Activated CD4-positive, alpha-beta memory T cell treated with anti-CD3 and anti-CD28 coated beads for 36 hours (primary cell): Measurements from ENCODE around the gene GIN1. TPM values are rescaled to one million over a fixed set of nuclear protein-coding genes. Genes with fewer than 3 reads are reported as not detected.
A peak's percentile ranks its signal among the peaks of the same experiment; 100 is the strongest.

Source experiments
- CTCF ChIA-PET: fragments of 350-600 bp; sonication (Branson Sonifier 250); formaldehyde crosslinking; loops from one replicate; lab custom pipeline; 2021; ENCODE audit warnings: antibody characterized with exemption, inconsistent platforms; lab: Charles Lee
- POLR2A ChIA-PET: fragments of 350-600 bp; sonication (Branson Sonifier 250); formaldehyde crosslinking; loops from one replicate; lab custom pipeline; 2021; ENCODE audit warnings: antibody characterized with exemption; lab: Charles Lee
- DNase-seq: peaks from one replicate; pipeline ENCODE4 v3.0.0-alpha.2; 2020
- H3K27ac Mint-ChIP-seq: one replicate; pipeline ENCODE4 v1.8.0; 2021; ENCODE audit warnings: mixed read lengths
- H3K27me3 Mint-ChIP-seq: one replicate; pipeline ENCODE4 v1.8.0; 2021; ENCODE audit warnings: mixed read lengths
- H3K36me3 Mint-ChIP-seq: one replicate; pipeline ENCODE4 v1.8.0; 2021; ENCODE audit warnings: mixed read lengths
- H3K4me1 Mint-ChIP-seq: one replicate; pipeline ENCODE4 v1.8.0; 2021; ENCODE audit warnings: low read depth, mixed read lengths
- H3K4me3 Mint-ChIP-seq: one replicate; pipeline ENCODE4 v1.8.0; 2021; ENCODE audit warnings: mild to moderate bottlenecking, mixed read lengths
- H3K9me3 Mint-ChIP-seq: one replicate; pipeline ENCODE4 v1.8.0; 2021; ENCODE audit warnings: mixed read lengths
- intact Hi-C: fragments of 100-400 bp; cut with micrococcal nuclease; formaldehyde crosslinking; loops from one replicate; pipeline ENCODE4 v1.15.1; 2023
- total RNA-seq, 2 experiments: library from RNA; stranded (reverse); gene quantifications; one replicate each; pipeline ENCODE4 v1.2.3, GENCODE V29; 2021

Gene GIN1
- total RNA-seq, 2 experiments from 2014 or later = 9.7 to 10.7 TPM

DNA sequence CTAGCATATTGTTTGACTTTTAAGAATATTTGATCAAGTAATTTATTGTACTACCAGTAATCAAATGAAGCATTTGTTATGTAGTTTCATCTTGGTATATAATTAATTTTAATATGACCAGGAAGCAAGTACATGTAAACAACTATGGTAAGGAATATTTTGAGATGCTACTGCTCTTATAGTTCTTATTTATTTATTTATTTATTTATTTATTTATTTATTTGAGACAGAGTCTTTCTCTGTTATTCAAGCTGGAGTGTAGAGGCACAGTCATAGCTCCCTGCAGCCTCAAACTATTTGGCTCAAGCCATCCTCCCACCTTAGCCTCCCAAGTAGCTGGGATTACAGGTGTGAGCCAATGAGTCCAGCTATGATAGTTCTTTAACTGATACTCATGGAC is 8.3 kb upstream of the GIN1 start:
- Mint-ChIP-seq H3K4me3 (no peak overlapping the region), H3K36me3 (peaks cover 9% of the 10 kb centered on the region), H3K27ac (no peak overlapping the region), H3K9me3 (no peaks in the 10 kb centered on the region), H3K4me1 (peaks cover 23% of the 10 kb centered on the region), H3K27me3 (no peaks in the 10 kb centered on the region)
- POLR2A ChIA-PET = interaction anchor here (1.5 kb wide), 1 partner anchor 9 kb away, joined by 4 read pairs; the partner anchor contains the start of genes GIN1 and PPIP5K2
- intact Hi-C loops = no loop called here
- CTCF ChIA-PET = interaction anchor here (1.0 to 1.6 kb wide), 2 partner anchors 8 to 11 kb away, joined by 3 to 6 read pairs; partner anchors contain the start of genes GIN1 and PPIP5K2
- no peak for DNase-seq

DNA sequence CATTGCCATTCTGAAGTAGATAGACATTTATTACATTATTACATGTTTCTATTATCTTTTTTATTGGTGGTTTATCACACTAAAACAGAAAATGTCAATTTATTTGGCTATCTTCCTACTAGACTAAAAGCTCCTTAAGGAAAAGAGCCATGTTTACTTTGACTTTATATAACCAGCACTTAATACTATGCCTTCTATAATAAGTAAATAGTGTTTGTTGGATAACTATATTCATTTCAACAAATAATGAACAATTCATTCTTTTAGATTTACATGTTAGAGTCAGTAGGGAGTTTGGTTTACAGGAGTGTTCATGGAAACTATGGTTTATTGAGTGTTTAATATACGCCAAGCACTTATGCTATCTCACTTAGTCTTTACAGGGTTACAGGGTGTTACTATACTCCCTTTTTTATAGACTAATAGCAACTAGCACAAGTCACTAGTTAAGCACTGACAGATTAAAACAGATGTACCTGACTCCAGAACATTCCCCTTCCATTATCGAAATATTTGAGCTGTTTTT is 7.4 kb upstream of the GIN1 start:
- H3K27ac Mint-ChIP-seq = no peak overlapping the region

DNA sequence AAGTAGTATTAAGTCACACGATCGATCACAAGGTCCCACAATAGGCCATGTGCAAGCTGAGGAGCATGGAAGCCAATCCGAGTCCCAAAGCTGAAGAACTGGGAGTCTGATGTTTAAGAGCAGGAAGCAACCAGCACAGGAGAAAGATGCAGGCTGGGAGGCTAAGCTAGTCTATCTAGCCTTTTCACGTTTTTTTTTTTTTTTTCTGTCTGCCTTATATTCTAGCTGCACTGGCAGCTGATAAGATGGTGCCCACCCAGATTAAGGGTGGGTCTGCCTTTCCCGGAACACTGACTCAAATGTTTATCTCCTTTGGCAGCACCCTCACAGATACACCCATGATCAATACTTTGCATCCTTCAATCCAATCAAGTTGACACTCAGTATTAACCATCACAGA is 6.6 kb upstream of the GIN1 start:
- H3K36me3 Mint-ChIP-seq = peaks cover 12% of the 10 kb centered on the region
- CTCF ChIA-PET = interaction anchor here (0.7 kb wide), 1 partner anchor 13 kb away, joined by 3 read pairs; no protein-coding TSS in a partner anchor
- intact Hi-C loops = no loop called here
- no peak for DNase-seq
- no peak overlapping the region for H3K27ac Mint-ChIP-seq
- H3K4me1 Mint-ChIP-seq = peaks cover 34% of the 10 kb centered on the region
- H3K9me3 Mint-ChIP-seq = no peaks in the 10 kb centered on the region
- no peaks in the 10 kb centered on the region for H3K27me3 Mint-ChIP-seq
- H3K4me3 Mint-ChIP-seq = no peak overlapping the region
- POLR2A ChIA-PET = no interaction called here

More for the DNA sequence above, 7.4 kb upstream of the GIN1 start:
- no peaks in the 10 kb centered on the region for H3K9me3 Mint-ChIP-seq
- no peaks in the 10 kb centered on the region for H3K27me3 Mint-ChIP-seq
- DNase-seq = no peak
- H3K4me3 Mint-ChIP-seq = no peak overlapping the region
- CTCF ChIA-PET = interaction anchor here (0.7 to 1.6 kb wide), 2 partner anchors 12 kb away, joined by 3 to 6 read pairs; no protein-coding TSS in a partner anchor
- POLR2A ChIA-PET = no interaction called here
- H3K4me1 Mint-ChIP-seq = peaks cover 26% of the 10 kb centered on the region
- peaks cover 12% of the 10 kb centered on the region for H3K36me3 Mint-ChIP-seq
- intact Hi-C loops = no loop called here

DNA sequence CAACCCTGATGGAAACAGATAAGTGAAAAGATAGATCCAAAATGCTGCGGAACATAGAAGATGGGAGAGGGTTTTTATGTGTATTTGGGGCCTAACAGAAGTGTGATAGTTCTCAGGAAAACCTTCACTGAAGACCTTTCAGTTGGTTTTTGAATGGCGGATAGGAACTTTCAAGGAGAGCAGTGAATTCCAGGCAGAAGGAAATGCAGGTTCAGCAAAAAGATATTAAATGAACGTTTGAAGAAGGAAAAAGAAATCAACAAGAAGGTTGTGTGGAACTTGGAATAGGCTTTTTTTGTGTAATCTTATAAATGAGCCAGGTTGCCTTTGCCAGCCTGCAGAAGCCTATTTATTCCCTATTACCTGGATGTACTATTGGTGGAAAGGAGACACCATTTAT is 2.3 kb upstream of the GIN1 start:
- Mint-ChIP-seq H3K27ac (no peak overlapping the region), H3K9me3 (no peaks in the 10 kb centered on the region), H3K27me3 (no peaks in the 10 kb centered on the region), H3K4me3 (no peak overlapping the region), H3K4me1 (peaks cover 45% of the 10 kb centered on the region), H3K36me3 (peaks cover 6% of the 10 kb centered on the region)
- POLR2A ChIA-PET = no interaction called here
- intact Hi-C loops = no loop called here
- CTCF ChIA-PET = interaction anchor here (2.9 kb wide), 1 partner anchor 17 kb away, joined by 11 read pairs; no protein-coding TSS in a partner anchor
- DNase-seq = no peak

DNA sequence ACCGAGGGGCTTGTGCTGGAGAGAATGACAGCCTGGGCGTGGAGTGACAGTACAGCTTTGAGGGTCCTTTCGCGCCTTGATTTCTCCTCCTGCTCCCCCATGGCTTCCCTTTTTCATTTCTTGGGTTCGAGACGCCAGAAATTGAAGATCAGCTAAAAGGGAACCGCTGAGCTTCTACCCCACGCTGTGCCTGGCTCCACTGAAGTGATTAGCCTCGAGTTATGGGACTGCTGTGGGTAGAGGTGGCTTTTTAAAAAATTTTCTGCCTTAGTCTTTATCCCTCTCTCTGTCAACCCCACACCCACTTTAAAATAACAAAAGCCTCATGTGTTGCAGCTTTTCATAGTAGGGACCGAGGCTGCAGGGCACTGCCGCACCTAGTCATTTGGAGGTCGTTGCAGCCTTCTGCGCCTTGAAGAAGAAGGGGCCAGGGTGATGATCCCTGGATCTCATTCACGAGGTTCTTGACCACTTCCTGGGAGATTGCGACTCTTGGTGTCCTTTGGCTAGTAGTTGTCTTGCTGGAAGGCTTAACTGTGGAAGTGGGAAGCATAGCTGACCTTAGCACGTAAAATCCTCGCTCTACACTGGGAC is 766 bp upstream of the GIN1 start:
- Mint-ChIP-seq H3K4me1 (peaks cover 43% of the 10 kb centered on the region), H3K27me3 (no peaks in the 10 kb centered on the region), H3K36me3 (peaks cover 6% of the 10 kb centered on the region), H3K4me3 (peak overlapping the region; percentile 88), H3K9me3 (no peaks in the 10 kb centered on the region), H3K27ac (peak overlapping the region; percentile 99)
- DNase-seq = peak; percentile 21
- intact Hi-C loops = loop anchor here (1.0 to 2.0 kb wide), 5 partner anchors 8 to 358 kb away; partner anchors contain the start of gene MACIR
- CTCF ChIA-PET = interaction anchor here (1.2 to 2.9 kb wide), 3 partner anchors 8 to 340 kb away, joined by 3 to 11 read pairs (median 9); no protein-coding TSS in a partner anchor
- POLR2A ChIA-PET = interaction anchor here (0.7 to 3.0 kb wide), 6 partner anchors 26 to 373 kb away, joined by 3 to 26 read pairs (median 4); partner anchors contain the start of genes MACIR and PAM

DNA sequence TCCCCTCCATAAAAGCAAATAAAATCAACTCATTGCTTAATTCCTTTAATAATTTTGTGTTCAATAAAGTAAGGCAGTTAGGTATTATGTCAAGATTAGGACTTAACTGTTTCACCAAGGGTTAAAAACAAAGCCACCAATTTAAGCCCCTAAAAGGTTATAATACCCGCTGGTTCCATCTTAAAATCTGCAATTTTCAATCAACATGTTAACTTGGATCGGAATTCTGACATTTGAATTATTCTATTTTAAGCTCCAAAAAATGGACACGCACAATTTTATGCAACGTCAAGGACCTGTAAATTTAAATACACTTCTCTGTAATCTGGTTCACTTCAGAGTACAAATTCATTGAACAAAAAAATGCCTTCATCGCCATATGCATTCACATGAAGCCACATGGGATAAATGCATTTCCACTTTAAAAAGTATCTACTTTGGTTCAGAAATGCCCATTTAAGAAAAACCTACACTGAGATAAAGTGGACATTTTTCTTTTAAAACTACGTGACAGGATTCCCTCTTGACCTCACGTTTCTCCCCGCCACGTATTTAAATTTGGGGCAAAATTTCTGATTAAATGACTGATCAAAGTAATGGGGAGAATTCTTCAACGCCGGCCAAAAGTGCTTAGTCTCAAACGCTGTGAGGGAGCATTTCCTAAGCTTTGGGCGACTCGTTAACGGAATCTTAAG is 721 bp downstream of the GIN1 start:
- H3K4me3 Mint-ChIP-seq = peak overlapping the region; percentile 88
- peaks cover 37% of the 10 kb centered on the region for H3K4me1 Mint-ChIP-seq
- no peak for DNase-seq
- peaks cover 3% of the 10 kb centered on the region for H3K36me3 Mint-ChIP-seq
- peak overlapping the region; percentile 99 for H3K27ac Mint-ChIP-seq
- intact Hi-C loops = no loop called here
- ChIA-PET CTCF (interaction anchor here (0.8 to 2.9 kb wide), 7 partner anchors 9 to 583 kb away, joined by 3 to 11 read pairs (median 3); no protein-coding TSS in a partner anchor), POLR2A (interaction anchor here (0.8 to 3.0 kb wide), 6 partner anchors 9 to 363 kb away, joined by 3 to 26 read pairs (median 4); partner anchors contain the start of genes MACIR and PAM)
- no peaks in the 10 kb centered on the region for H3K9me3 Mint-ChIP-seq
- H3K27me3 Mint-ChIP-seq = no peaks in the 10 kb centered on the region

DNA sequence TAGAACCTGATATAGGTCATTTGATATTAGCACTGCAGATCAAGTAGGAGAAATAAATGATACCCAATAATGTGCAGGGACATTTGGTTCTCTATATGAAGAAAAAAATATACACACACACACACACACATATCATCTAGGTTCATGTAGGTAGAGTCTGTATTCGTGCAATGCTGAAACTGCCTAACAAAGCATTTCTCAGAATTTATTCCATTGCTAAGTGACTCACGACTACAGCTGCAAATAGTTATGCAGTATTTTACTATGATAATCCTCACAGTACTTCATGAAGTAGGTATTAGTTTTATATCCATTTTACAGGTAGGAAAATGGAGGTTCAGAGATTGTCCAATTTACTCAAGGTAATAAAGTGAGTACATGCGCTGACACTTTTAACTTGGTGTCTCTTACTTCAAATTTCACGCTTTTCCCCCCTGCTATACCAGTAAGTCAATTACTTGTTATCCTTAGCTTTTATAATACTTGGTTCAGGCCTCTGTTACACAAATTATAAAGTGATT is 2.4 kb downstream of the GIN1 start:
- DNase-seq = no peak
- Mint-ChIP-seq H3K27me3 (no peaks in the 10 kb centered on the region), H3K4me3 (no peak overlapping the region), H3K27ac (peak overlapping the region; percentile 49), H3K4me1 (peaks cover 35% of the 10 kb centered on the region), H3K9me3 (no peaks in the 10 kb centered on the region), H3K36me3 (no peaks in the 10 kb centered on the region)
- ChIA-PET POLR2A (no interaction called here), CTCF (no interaction called here)
- intact Hi-C loops = no loop called here

DNA sequence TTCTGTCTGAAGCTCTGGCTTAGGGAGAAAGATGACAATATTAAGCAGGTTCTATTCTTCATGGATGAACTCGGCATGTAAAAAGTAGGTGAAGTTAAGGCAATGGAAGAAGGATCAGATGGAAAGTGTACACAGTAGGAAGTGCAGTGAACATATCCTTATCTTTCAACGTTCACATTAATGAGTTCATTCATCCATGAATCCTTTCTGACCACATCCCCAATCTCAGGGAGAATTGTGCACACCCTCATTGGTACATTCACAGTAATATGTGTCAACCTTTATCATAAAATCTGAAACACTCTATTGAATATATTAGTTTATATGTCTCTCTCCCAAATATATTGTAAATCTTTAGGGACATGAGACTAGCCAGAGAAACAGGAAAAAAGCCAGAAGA is 5.5 kb downstream of the GIN1 start:
- Mint-ChIP-seq H3K27me3 (no peaks in the 10 kb centered on the region), H3K27ac (no peak overlapping the region), H3K9me3 (peaks cover 3% of the 10 kb centered on the region), H3K4me3 (no peak overlapping the region), H3K36me3 (peaks cover 4% of the 10 kb centered on the region), H3K4me1 (peaks cover 37% of the 10 kb centered on the region)
- ChIA-PET CTCF (no interaction called here), POLR2A (no interaction called here)
- intact Hi-C loops = no loop called here
- DNase-seq = no peak

DNA sequence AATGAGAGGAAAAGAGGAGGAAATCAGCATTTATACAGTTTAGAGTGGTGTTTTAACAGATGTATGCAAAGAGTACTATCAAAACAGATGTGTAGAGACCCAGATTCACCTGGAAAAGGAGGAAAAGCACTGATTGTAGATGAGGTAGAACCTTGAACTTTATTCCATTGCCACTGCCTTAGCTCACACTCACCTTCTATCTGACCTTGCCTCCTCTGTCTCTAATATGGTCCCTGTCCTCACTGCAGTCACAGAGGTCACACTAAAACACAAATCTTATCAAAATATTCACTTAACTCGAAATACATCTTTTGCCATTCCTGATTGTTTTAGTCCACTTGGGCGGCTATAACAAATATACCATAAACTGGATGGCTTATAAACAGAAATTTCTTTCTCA is 7.0 kb downstream of the GIN1 start:
- Mint-ChIP-seq H3K4me3 (no peak overlapping the region), H3K27ac (no peak overlapping the region), H3K36me3 (peaks cover 8% of the 10 kb centered on the region), H3K4me1 (peaks cover 35% of the 10 kb centered on the region), H3K27me3 (no peaks in the 10 kb centered on the region), H3K9me3 (peaks cover 3% of the 10 kb centered on the region)
- CTCF ChIA-PET = no interaction called here
- POLR2A ChIA-PET = interaction anchor here (0.7 kb wide), 1 partner anchor 334 kb away, joined by 3 read pairs; no protein-coding TSS in a partner anchor
- no peak for DNase-seq
- intact Hi-C loops = loop anchor here (1.0 kb wide), 1 partner anchor 7 kb away; the partner anchor contains the start of genes GIN1 and PPIP5K2

DNA sequence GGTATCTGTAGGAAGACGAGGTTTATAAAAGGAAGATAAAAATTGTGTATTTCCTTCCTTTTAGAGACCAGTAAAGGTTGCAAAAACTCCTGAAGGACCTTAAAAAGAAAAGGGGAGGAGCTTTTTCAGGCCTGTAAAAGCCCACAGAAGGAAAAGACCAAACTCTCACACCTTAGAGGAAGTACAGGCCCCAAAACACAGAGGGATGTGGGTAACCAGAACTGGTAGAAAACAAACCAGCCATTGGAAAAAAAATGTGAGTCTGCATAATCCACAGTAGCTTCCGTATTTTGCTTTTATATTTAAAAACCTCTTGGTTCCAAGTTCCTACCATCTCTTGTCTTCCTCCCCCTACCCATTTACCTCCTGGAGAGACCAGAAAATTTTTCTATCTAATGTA is 8.5 kb downstream of the GIN1 start:
- peak; percentile 9 for DNase-seq
- peaks cover 10% of the 10 kb centered on the region for H3K36me3 Mint-ChIP-seq
- intact Hi-C loops = no loop called here
- no peak overlapping the region for H3K4me3 Mint-ChIP-seq
- H3K9me3 Mint-ChIP-seq = peaks cover 3% of the 10 kb centered on the region
- no peaks in the 10 kb centered on the region for H3K27me3 Mint-ChIP-seq
- H3K27ac Mint-ChIP-seq = peak overlapping the region; percentile 66
- peaks cover 30% of the 10 kb centered on the region for H3K4me1 Mint-ChIP-seq
- ChIA-PET POLR2A (no interaction called here), CTCF (interaction anchor here (1.0 kb wide), 1 partner anchor 331 kb away, joined by 3 read pairs; no protein-coding TSS in a partner anchor)

DNA sequence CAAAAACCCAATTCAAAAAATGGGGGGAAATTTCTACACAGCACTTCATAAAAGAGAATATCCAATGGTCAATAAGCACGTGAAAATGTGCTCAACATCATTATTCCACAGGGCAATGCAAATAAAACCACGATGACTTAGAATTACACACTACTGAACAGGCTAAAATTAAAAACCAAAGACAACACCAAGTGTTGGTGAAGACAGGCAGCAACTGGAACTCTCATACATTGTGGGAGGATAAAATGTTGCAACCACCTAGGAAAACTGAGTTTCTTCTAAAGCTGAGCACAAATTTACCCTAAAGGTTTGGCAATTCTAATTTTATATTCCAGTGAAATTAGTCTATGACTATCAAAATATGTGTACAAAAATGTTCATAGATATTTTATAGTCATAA is 9.5 kb downstream of the GIN1 start:
- ChIA-PET POLR2A (no interaction called here), CTCF (no interaction called here)
- no peak for DNase-seq
- Mint-ChIP-seq H3K9me3 (peaks cover 3% of the 10 kb centered on the region), H3K27me3 (no peaks in the 10 kb centered on the region), H3K4me1 (peaks cover 30% of the 10 kb centered on the region), H3K27ac (no peak overlapping the region), H3K36me3 (peaks cover 10% of the 10 kb centered on the region), H3K4me3 (no peak overlapping the region)
- intact Hi-C loops = no loop called here
